Measurements from ENCODE around the gene EPC2. TPM values are rescaled to one million over a fixed set of nuclear protein-coding genes. Genes with fewer than 3 reads are reported as not detected.
A peak's percentile ranks its signal among the peaks of the same experiment; 100 is the strongest.

EPC2 gene
- polyA plus RNA-seq, 3 donors, result 1.4 to 19.2 (median 2.0) TPM

- no peaks in the 10 kb centered on the region for H3K9me3 ChIP-seq (replicated peaks in 1 of 2; ENCODE audit: control insufficient read depth in 1 of 2, insufficient read depth in 1 of 2, low read length in 2 of 2)
- no peaks in the 10 kb centered on the region for H3K27me3 ChIP-seq (ENCODE audit: control insufficient read depth in 2 of 2, insufficient read depth in 2 of 2, low read length in 2 of 2)
- H3K9ac ChIP-seq (ENCODE audit: insufficient read depth, low read length, poor library complexity, severe bottlenecking), result peak overlapping the region; percentile 38
- peak overlapping the region; percentile 62 to 88 for H3K27ac ChIP-seq (ENCODE audit: low read depth in 1 of 2, low read length in 2 of 2)
- no peaks in the 10 kb centered on the region for H4K20me1 ChIP-seq (ENCODE audit: insufficient read depth, low read length)
- intact Hi-C loops (cut with micrococcal nuclease), result loop anchor here in 1 of 2 donors (2.0 kb wide), 1 partner anchor 28 kb away; no protein-coding TSS in a partner anchor
- DNase-seq, result peak; percentile 55 to 76 (median 74)
- Mint-ChIP-seq H3K9me3 (peaks cover 0 to 1% (median 0%) of the 10 kb centered on the region in 7 donors), H3K4me3 (peak overlapping the region; percentile 51 to 83), H3K36me3 (no peaks in the 10 kb centered on the region), H3K27me3 (ENCODE audit: low read depth in 3 of 3) (no peaks in the 10 kb centered on the region), H3K27ac (peak overlapping the region; percentile 87 to 94 (median 92)), H3K4me1 (peaks cover 28% of the 10 kb centered on the region)
- TF ChIP-seq, protein P1, sequence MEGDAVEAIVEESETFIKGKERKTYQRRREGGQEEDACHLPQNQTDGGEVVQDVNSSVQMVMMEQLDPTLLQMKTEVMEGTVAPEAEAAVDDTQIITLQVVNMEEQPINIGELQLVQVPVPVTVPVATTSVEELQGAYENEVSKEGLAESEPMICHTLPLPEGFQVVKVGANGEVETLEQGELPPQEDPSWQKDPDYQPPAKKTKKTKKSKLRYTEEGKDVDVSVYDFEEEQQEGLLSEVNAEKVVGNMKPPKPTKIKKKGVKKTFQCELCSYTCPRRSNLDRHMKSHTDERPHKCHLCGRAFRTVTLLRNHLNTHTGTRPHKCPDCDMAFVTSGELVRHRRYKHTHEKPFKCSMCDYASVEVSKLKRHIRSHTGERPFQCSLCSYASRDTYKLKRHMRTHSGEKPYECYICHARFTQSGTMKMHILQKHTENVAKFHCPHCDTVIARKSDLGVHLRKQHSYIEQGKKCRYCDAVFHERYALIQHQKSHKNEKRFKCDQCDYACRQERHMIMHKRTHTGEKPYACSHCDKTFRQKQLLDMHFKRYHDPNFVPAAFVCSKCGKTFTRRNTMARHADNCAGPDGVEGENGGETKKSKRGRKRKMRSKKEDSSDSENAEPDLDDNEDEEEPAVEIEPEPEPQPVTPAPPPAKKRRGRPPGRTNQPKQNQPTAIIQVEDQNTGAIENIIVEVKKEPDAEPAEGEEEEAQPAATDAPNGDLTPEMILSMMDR (IDR thresholded peaks at IDR 0.05), result no peak
- H3K4me2 ChIP-seq (replicated peaks; ENCODE audit: extremely low read depth, low read length, poor library complexity, severe bottlenecking), result peak overlapping the region; percentile 65
- H3K4me1 ChIP-seq (ENCODE audit: control insufficient read depth in 1 of 2, insufficient read depth in 2 of 2, low read length in 2 of 2), result peaks cover 24 to 26% of the 10 kb centered on the region in 2 donors
- H3K4me3 ChIP-seq (replicated peaks in 1 of 3; ENCODE audit: low read depth in 2 of 3, low read length in 3 of 3), result peak overlapping the region in 2 of 3 experiments; percentile 8 to 57
- WGBS (ENCODE audit: insufficient coverage), result 50% methylated on average over 2 of the region's 6 CpGs
- peak overlapping the region; percentile 62 for H2AFZ ChIP-seq (ENCODE audit: insufficient read depth, low read depth, low read length, poor library complexity, severe bottlenecking)
- H3K36me3 ChIP-seq (replicated peaks in 1 of 2; ENCODE audit: control insufficient read depth in 1 of 2, insufficient read depth in 2 of 2, low read length in 2 of 2), result no peaks in the 10 kb centered on the region
- H3K79me2 ChIP-seq (ENCODE audit: insufficient read depth, low read length), result no peaks in the 10 kb centered on the region
These were observed 30.1 kb upstream of the EPC2 start for GRCh38 chr2:148614322-148615049.

GRCh38 chr2:148615381-148615841, 29.1 kb upstream of the EPC2 start:
- H3K36me3 Mint-ChIP-seq, result no peaks in the 10 kb centered on the region
- peaks cover 28% of the 10 kb centered on the region for H3K4me1 Mint-ChIP-seq
- TF ChIP-seq, protein P1 (IDR thresholded peaks at IDR 0.05), result no peak
- no peaks in the 10 kb centered on the region for H4K20me1 ChIP-seq (ENCODE audit: insufficient read depth, low read length)
- H3K9me3 ChIP-seq (replicated peaks in 1 of 2; ENCODE audit: control insufficient read depth in 1 of 2, insufficient read depth in 1 of 2, low read length in 2 of 2), result no peaks in the 10 kb centered on the region
- no peak overlapping the region for H3K4me3 ChIP-seq (replicated peaks in 1 of 3; ENCODE audit: low read depth in 2 of 3, low read length in 3 of 3)
- no peak overlapping the region for H3K9ac ChIP-seq (ENCODE audit: insufficient read depth, low read length, poor library complexity, severe bottlenecking)
- peaks cover 24 to 26% of the 10 kb centered on the region in 2 donors for H3K4me1 ChIP-seq (ENCODE audit: control insufficient read depth in 1 of 2, insufficient read depth in 2 of 2, low read length in 2 of 2)
- H3K27ac Mint-ChIP-seq, result peak overlapping the region in 5 of 7 donors; percentile 14 to 93 (median 92)
- H2AFZ ChIP-seq (ENCODE audit: insufficient read depth, low read depth, low read length, poor library complexity, severe bottlenecking), result peak overlapping the region; percentile 9
- DNase-seq, result no peak
- peak overlapping the region in 1 of 2 donors; percentile 88 for H3K27ac ChIP-seq (ENCODE audit: low read depth in 1 of 2, low read length in 2 of 2)
- no peaks in the 10 kb centered on the region for H3K27me3 ChIP-seq (ENCODE audit: control insufficient read depth in 2 of 2, insufficient read depth in 2 of 2, low read length in 2 of 2)
- H3K79me2 ChIP-seq (ENCODE audit: insufficient read depth, low read length), result no peaks in the 10 kb centered on the region
- 85% methylated on average over 3 of the region's 3 CpGs for WGBS (ENCODE audit: insufficient coverage)
- H3K36me3 ChIP-seq (replicated peaks in 1 of 2; ENCODE audit: control insufficient read depth in 1 of 2, insufficient read depth in 2 of 2, low read length in 2 of 2), result no peaks in the 10 kb centered on the region
- H3K4me2 ChIP-seq (replicated peaks; ENCODE audit: extremely low read depth, low read length, poor library complexity, severe bottlenecking), result no peak overlapping the region
- H3K4me3 Mint-ChIP-seq, result no peak overlapping the region
- H3K27me3 Mint-ChIP-seq (ENCODE audit: low read depth in 3 of 3), result no peaks in the 10 kb centered on the region
- peaks cover 0 to 3% (median 0%) of the 10 kb centered on the region in 7 donors for H3K9me3 Mint-ChIP-seq
- intact Hi-C loops (cut with micrococcal nuclease), result loop anchor here in 1 of 2 donors (2.0 kb wide), 1 partner anchor 27 kb away; no protein-coding TSS in a partner anchor
